Subcutaneous adipose tissue (tissue), 4 donors: Measurements from ENCODE around the gene QSOX2. TPM values are rescaled to one million over a fixed set of nuclear protein-coding genes. Genes with fewer than 3 reads are reported as not detected.

Experiments
- total RNA-seq, 4 donors: library from RNA; depleted of rRNA; stranded (reverse); fragments of >200 nt; gene quantifications; one replicate each; pipeline ENCODE4 v1.1.0, GENCODE V29; 2016
- TF ChIP-seq, protein P1 (sequence below): fragments of 450-650 bp; IDR thresholded peaks from one replicate; pipeline ENCODE4 v1.5.1; 2016; ENCODE audit warnings: low read depth, mild to moderate bottlenecking, control low read depth, antibody characterized with exemption, moderate library complexity

The QSOX2 gene
- total RNA-seq, 4 donors from 2014 or later, result 3.7 to 5.3 (median 4.5) TPM

- TF ChIP-seq, protein P1, sequence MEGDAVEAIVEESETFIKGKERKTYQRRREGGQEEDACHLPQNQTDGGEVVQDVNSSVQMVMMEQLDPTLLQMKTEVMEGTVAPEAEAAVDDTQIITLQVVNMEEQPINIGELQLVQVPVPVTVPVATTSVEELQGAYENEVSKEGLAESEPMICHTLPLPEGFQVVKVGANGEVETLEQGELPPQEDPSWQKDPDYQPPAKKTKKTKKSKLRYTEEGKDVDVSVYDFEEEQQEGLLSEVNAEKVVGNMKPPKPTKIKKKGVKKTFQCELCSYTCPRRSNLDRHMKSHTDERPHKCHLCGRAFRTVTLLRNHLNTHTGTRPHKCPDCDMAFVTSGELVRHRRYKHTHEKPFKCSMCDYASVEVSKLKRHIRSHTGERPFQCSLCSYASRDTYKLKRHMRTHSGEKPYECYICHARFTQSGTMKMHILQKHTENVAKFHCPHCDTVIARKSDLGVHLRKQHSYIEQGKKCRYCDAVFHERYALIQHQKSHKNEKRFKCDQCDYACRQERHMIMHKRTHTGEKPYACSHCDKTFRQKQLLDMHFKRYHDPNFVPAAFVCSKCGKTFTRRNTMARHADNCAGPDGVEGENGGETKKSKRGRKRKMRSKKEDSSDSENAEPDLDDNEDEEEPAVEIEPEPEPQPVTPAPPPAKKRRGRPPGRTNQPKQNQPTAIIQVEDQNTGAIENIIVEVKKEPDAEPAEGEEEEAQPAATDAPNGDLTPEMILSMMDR, result no peak
These were observed 85.2 kb downstream of the QSOX2 start for GRCh38 chr9:136160381-136160841.

- TF ChIP-seq, protein P1, result no peak
These were observed 85.8 kb downstream of the QSOX2 start for GRCh38 chr9:136159851-136160250.

DNA sequence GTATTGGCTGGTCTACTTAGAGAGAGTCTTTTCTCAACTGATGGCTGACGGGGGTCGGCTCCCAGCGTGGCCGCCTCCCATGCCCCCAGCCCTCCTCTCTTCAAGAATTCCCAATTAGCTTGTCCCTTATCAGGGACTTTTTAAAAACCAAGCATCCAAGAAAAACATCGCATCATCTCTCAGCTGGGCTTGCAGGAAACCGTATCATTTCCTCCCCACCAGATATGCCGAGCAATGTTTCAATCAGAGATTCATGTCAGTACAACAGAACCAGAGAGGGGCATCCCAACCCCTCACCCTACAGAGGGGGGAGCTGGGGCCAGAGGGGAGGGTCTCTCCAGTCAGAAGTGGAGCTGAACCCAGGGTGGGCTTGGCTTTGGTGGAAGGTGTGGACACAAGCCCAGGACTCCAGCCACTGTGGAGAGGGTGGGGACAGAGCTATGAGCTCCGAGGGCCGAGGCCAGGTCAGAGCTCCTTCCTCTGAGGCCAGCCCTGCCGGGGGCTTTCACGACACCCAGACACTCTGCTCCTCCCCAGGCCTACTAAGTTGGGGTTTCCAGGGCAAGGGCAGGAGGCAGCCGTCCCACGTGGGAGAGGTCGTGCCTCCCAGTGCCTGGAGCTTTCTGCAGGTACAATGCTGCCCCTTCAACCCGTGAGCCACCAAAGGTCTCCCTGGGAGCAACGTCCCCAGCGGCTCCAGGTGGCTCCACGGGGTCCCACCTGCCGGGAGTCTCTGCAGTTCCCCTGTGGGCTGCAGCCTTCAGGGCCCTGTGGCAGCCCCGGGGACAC is 87.9 kb downstream of the QSOX2 start:
- TF ChIP-seq, protein P1, result no peak

Other genes with a start within 250 kb of the QSOX2 start
- gene NACC2, start 150.5 kb downstream of the QSOX2 start, total RNA-seq, result 10 to 100 TPM; 15.0 to 35.2 (median 20.7) TPM
- 10 to 100 TPM; 11.3 to 47.8 (median 19.6) TPM for gene TMEM250, start 126.9 kb downstream of the QSOX2 start, total RNA-seq
- not detected for gene LHX3, start 40.7 kb downstream of the QSOX2 start, total RNA-seq
- not detected for gene CCDC187, start 58.3 kb upstream of the QSOX2 start, total RNA-seq
- gene GPSM1, start 81.7 kb upstream of the QSOX2 start, total RNA-seq, result 1 to 10 TPM; 2.1 to 5.8 (median 4.1) TPM
- 10 to 100 TPM; 10.7 to 36.1 (median 20.1) TPM for gene DNLZ, start 117.9 kb upstream of the QSOX2 start, total RNA-seq
- gene CARD9, start 127.9 kb upstream of the QSOX2 start, total RNA-seq, result 1 to 10 TPM in 3 of 4 donors, under 1 TPM in 1; 0.75 to 6.5 (median 3.3) TPM
- gene SNAPC4, start 154.4 kb upstream of the QSOX2 start, total RNA-seq, result 10 to 100 TPM in 1 of 4 donors, 1 to 10 TPM in 3; 2.4 to 10.4 (median 3.7) TPM
- gene ENTR1, start 164.8 kb upstream of the QSOX2 start, total RNA-seq, result 10 to 100 TPM; 23.3 to 42.0 (median 33.2) TPM
- gene PMPCA, start 164.8 kb upstream of the QSOX2 start, total RNA-seq, result 10 to 100 TPM; 14.8 to 33.3 (median 29.8) TPM
- gene INPP5E, start 194.0 kb upstream of the QSOX2 start, total RNA-seq, result 10 to 100 TPM in 1 of 4 donors, 1 to 10 TPM in 3; 4.4 to 12.8 (median 5.0) TPM
- gene SEC16A, start 237.2 kb upstream of the QSOX2 start, total RNA-seq, result 10 to 100 TPM; 39.0 to 65.4 (median 52.9) TPM